Neural cell (in vitro differentiated cells): ENCODE measurements around the gene PTPRD. TPM values are rescaled to one million over a fixed set of nuclear protein-coding genes. Genes with fewer than 3 reads are reported as not detected.

Experiments
- H2AFZ ChIP-seq: fragments of 200-600, 300-800 bp; sonication (generic), shearing (Covaris generic); 2 replicates; pipeline ENCODE4 v1.6.0; 2014; ENCODE audit warnings: low read depth, mild to moderate bottlenecking, antibody characterized with exemption, low read length, moderate library complexity
- H3F3A ChIP-seq: fragments of 200-600 bp; shearing (Covaris generic); 2 replicates; pipeline ENCODE4 v1.6.1; 2016; ENCODE audit warnings: mild to moderate bottlenecking, moderate library complexity, mixed read lengths, antibody characterized with exemption, low read length; ENCODE audit not compliant: insufficient read depth, poor library complexity, severe bottlenecking
- H3K27ac ChIP-seq: fragments of 200-600, 300-800 bp; sonication (generic), shearing (Covaris generic); 2 replicates; pipeline ENCODE4 v1.5.1; 2014; ENCODE audit warnings: mild to moderate bottlenecking, low read length, moderate library complexity
- H3K27me3 ChIP-seq: fragments of 300-800, 200-600 bp; sonication (generic), shearing (Covaris generic); 2 replicates; pipeline ENCODE4 v1.6.0; 2014; ENCODE audit warnings: mild to moderate bottlenecking, low read depth, low read length, moderate library complexity; ENCODE audit not compliant: insufficient read depth
- H3K36me3 ChIP-seq: fragments of 300-800, 200-600 bp; sonication (generic), shearing (Covaris generic); 2 replicates; pipeline ENCODE4 v1.5.1; 2014; ENCODE audit warnings: mild to moderate bottlenecking, antibody characterized with exemption, low read length, moderate library complexity; ENCODE audit not compliant: insufficient read depth
- H3K4me2 ChIP-seq: fragments of 300-800, 200-600 bp; sonication (generic), shearing (Covaris generic); 2 replicates; pipeline ENCODE4 v1.6.0; 2014; ENCODE audit warnings: mild to moderate bottlenecking, low read length
- H3K4me3 ChIP-seq: fragments of 300-800, 200-600 bp; sonication (generic), shearing (Covaris generic); 2 replicates; pipeline ENCODE4 v1.5.1; 2014; ENCODE audit warnings: mild to moderate bottlenecking, low read length, moderate library complexity
- H3K79me2 ChIP-seq: fragments of 200-600 bp; shearing (Covaris generic); replicated peaks from 2 replicates; pipeline ENCODE4 v1.6.0; 2014; ENCODE audit warnings: mild to moderate bottlenecking, low read length, moderate library complexity; ENCODE audit not compliant: insufficient read depth
- H3K9ac ChIP-seq: fragments of 300-800, 200-600 bp; sonication (generic), shearing (Covaris generic); 2 replicates; pipeline ENCODE4 v1.6.1; 2016; ENCODE audit warnings: mild to moderate bottlenecking, low read length, mixed read lengths
- H3K9me2 ChIP-seq: fragments of 200-600 bp; shearing (Covaris generic); 2 replicates; pipeline ENCODE4 v1.6.1; 2016; ENCODE audit warnings: mild to moderate bottlenecking, low read length, mixed read lengths; ENCODE audit not compliant: insufficient read depth
- H3K9me3 ChIP-seq: fragments of 200-600, 300-800 bp; sonication (generic), shearing (Covaris generic); 2 replicates; pipeline ENCODE4 v1.6.1; 2016; ENCODE audit warnings: mild to moderate bottlenecking, mixed run types, low read length, moderate library complexity, mixed read lengths
- H4K20me1 ChIP-seq: fragments of 200-600 bp; shearing (Covaris generic); 2 replicates; pipeline ENCODE4 v1.6.1; 2016; ENCODE audit warnings: mild to moderate bottlenecking, mixed run types; ENCODE audit not compliant: insufficient read depth
- CTCF ChIP-seq: fragments of 450-650 bp; IDR thresholded peaks from 2 replicates; pipeline ENCODE4 v1.5.1; 2014; ENCODE audit warnings: antibody characterized with exemption, mild to moderate bottlenecking, moderate library complexity; ENCODE audit not compliant: poor library complexity, severe bottlenecking
- EP300 ChIP-seq: fragments of 450-650 bp; conservative IDR thresholded peaks from 2 replicates; pipeline ENCODE4 v1.6.1; 2014; ENCODE audit warnings: antibody characterized with exemption, mild to moderate bottlenecking, moderate library complexity; ENCODE audit not compliant: poor library complexity, severe bottlenecking
- EZH2 ChIP-seq: fragments of 200-600, 300-800 bp; shearing (Covaris generic), sonication (generic); IDR thresholded peaks from 2 replicates; pipeline ENCODE4 v1.6.1; 2014; ENCODE audit warnings: antibody characterized with exemption, low read length, borderline replicate concordance, mild to moderate bottlenecking; ENCODE audit not compliant: insufficient read depth, poor library complexity, severe bottlenecking
- REST ChIP-seq: IDR thresholded peaks from 2 replicates; pipeline ENCODE4 v1.6.1; 2012; ENCODE audit warnings: borderline replicate concordance
- SMC3 ChIP-seq: fragments of 450-650 bp; conservative IDR thresholded peaks from 2 replicates; pipeline ENCODE4 v1.6.1; 2014; ENCODE audit warnings: antibody characterized with exemption, mild to moderate bottlenecking, moderate library complexity; ENCODE audit not compliant: poor library complexity
- TAF1 ChIP-seq: IDR thresholded peaks from 2 replicates; pipeline ENCODE4 v1.6.1; 2012; ENCODE audit warnings: low read depth
- polyA plus RNA-seq: library from polyadenylated mRNA; depleted of rRNA; stranded (reverse); fragments of >200 nt; gene quantifications from 2 replicates; pipeline ENCODE4 v1.2.3, GENCODE V29; 2014

PTPRD gene
- polyA plus RNA-seq, 1 donor from 2014 or later = 143 TPM

- no peak overlapping the region for H3K9ac ChIP-seq
- H2AFZ ChIP-seq = no peak overlapping the region
- H3K27ac ChIP-seq = no peak overlapping the region
- H3F3A ChIP-seq = no peaks in the 10 kb centered on the region
- no peaks in the 10 kb centered on the region for H3K36me3 ChIP-seq
- H3K79me2 ChIP-seq = no peaks in the 10 kb centered on the region
- no peaks in the 10 kb centered on the region for H4K20me1 ChIP-seq
- TF ChIP-seq EZH2 = no peak
- no peak for TF ChIP-seq REST
- no peak for TF ChIP-seq SMC3
- no peak for TF ChIP-seq CTCF
- TF ChIP-seq TAF1 = no peak
- no peak for TF ChIP-seq EP300
- no peaks in the 10 kb centered on the region for H3K27me3 ChIP-seq
- no peaks in the 10 kb centered on the region for H3K9me2 ChIP-seq
- H3K9me3 ChIP-seq = no peaks in the 10 kb centered on the region
- no peak overlapping the region for H3K4me3 ChIP-seq
- no peak overlapping the region for H3K4me2 ChIP-seq
These were observed 614.1 kb downstream of the PTPRD start for GRCh38 chr9:9998491-9999287.

GRCh38 chr9:9997585-9997984, 615.2 kb downstream of the PTPRD start:
- H3K4me2 ChIP-seq = no peak overlapping the region
- no peak for TF ChIP-seq REST
- H3K4me3 ChIP-seq = no peak overlapping the region
- no peak overlapping the region for H3K27ac ChIP-seq
- no peak overlapping the region for H3K9ac ChIP-seq
- H3K79me2 ChIP-seq = no peaks in the 10 kb centered on the region
- no peaks in the 10 kb centered on the region for H4K20me1 ChIP-seq
- H3F3A ChIP-seq = no peaks in the 10 kb centered on the region
- H3K27me3 ChIP-seq = no peaks in the 10 kb centered on the region
- H2AFZ ChIP-seq = no peak overlapping the region
- no peaks in the 10 kb centered on the region for H3K36me3 ChIP-seq
- H3K9me2 ChIP-seq = no peaks in the 10 kb centered on the region
- H3K9me3 ChIP-seq = no peaks in the 10 kb centered on the region
